Gastroesophageal sphincter (tissue), 4 donors: ENCODE measurements around the gene RAP1GAP2. TPM values are rescaled to one million over a fixed set of nuclear protein-coding genes. Genes with fewer than 3 reads are reported as not detected.

Source experiments
- ATAC-seq: fragments of 150-250 bp; one replicate; pipeline ENCODE4 v1.9.1; 2016; ENCODE audit warnings: mild to moderate bottlenecking, moderate library complexity
- H3K27ac ChIP-seq, 4 donors: fragments of 200-600 bp; sonication (generic) in 3 of 4; 1 replicate in 3 of 4; 2 replicates in 1 of 4; pipeline ENCODE4 v1.5.1; 2016 to 2019
- H3K27me3 ChIP-seq: fragments of 200-600 bp; sonication (generic); one replicate; pipeline ENCODE4 v1.5.1; 2019
- H3K36me3 ChIP-seq, 2 donors: fragments of 200-600 bp; sonication (generic); one replicate each; pipeline ENCODE4 v1.5.1; 2019; ENCODE audit warnings: control low read depth in 1 of 2
- H3K4me1 ChIP-seq, 3 donors: fragments of 200-600 bp; sonication (generic); 1 replicate in 2 of 3; 2 replicates in 1 of 3; pipeline ENCODE4 v1.5.1; 2016 to 2019; ENCODE audit warnings: control low read depth in 2 of 3
- H3K4me3 ChIP-seq, 2 donors: fragments of 200-600 bp; sonication (generic); one replicate each; pipeline ENCODE4 v1.5.1; 2019; ENCODE audit warnings: mild to moderate bottlenecking in 1 of 2, moderate library complexity in 1 of 2
- H3K9me3 ChIP-seq, 3 donors: fragments of 200-600 bp; sonication (generic); one replicate each; pipeline ENCODE4 v1.5.1; 2017 to 2019; ENCODE audit warnings: control low read depth in 2 of 3
- CTCF ChIP-seq, 4 experiments: fragments of 200-600 bp in 2 of 4; fragments of 450-650 bp in 2 of 4; sonication (generic) in 1 of 4; IDR thresholded peaks; one replicate each; pipeline ENCODE4 v1.5.1; 2017 to 2019; ENCODE audit warnings: antibody characterized with exemption in 4 of 4, mild to moderate bottlenecking in 2 of 4, moderate library complexity in 2 of 4
- EP300 ChIP-seq: sonication (generic); formaldehyde crosslinking; IDR thresholded peaks from one replicate; pipeline ENCODE4 v1.6.1; 2017; ENCODE audit warnings: antibody characterized with exemption, mild to moderate bottlenecking
- POLR2A ChIP-seq, 2 donors: fragments of 450-650 bp; IDR thresholded peaks; one replicate each; pipeline ENCODE4 v1.6.1; 2017; ENCODE audit warnings: antibody characterized with exemption in 2 of 2, mild to moderate bottlenecking in 2 of 2, moderate library complexity in 1 of 2
- POLR2AphosphoS5 ChIP-seq: sonication (generic); formaldehyde crosslinking; IDR thresholded peaks from one replicate; pipeline ENCODE4 v1.6.1; 2017; ENCODE audit warnings: antibody characterized with exemption
- WGBS, 2 donors: methylation state at CpG; one replicate each; pipeline ENCODE4 v1.1.5; 2018; ENCODE audit warnings: low coverage in 1 of 2; 5-methylcytosine and 5-hydroxymethylcytosine counted together
- total RNA-seq, 4 donors: library from RNA; depleted of rRNA; stranded (reverse); fragments of >200 nt; gene quantifications; one replicate each; pipeline ENCODE4 v1.1.0, GENCODE V29; 2016

Gene RAP1GAP2
- total RNA-seq, 4 donors from 2014 or later = 8.8 to 19.5 (median 11.3) TPM

- TF ChIP-seq EP300 (no peak), CTCF (IDR thresholded peaks at IDR 0.05) (no peak)
- no peak overlapping the region for H3K27ac ChIP-seq
- peaks cover 0 to 28% of the 10 kb centered on the region in 2 donors for H3K36me3 ChIP-seq
- no peak overlapping the region for H3K4me3 ChIP-seq
- H3K9me3 ChIP-seq = no peaks in the 10 kb centered on the region
- peaks cover 0 to 31% (median 21%) of the 10 kb centered on the region in 3 donors for H3K4me1 ChIP-seq
- ATAC-seq = no peak
- no peaks in the 10 kb centered on the region for H3K27me3 ChIP-seq
- WGBS, 2 donors = 93% methylated on average over 3 of the region's 11 CpGs; no CpG with 5 or more reads in 1 of the 2 donors
Measured at GRCh38 chr17:3007651-3008121, 211.4 kb downstream of the RAP1GAP2 start.

- WGBS, 2 donors = 88 to 100% methylated on average over 2 to 11 of the region's 25 CpGs
- no peak for TF ChIP-seq POLR2AphosphoS5
- no peak for TF ChIP-seq POLR2A (IDR thresholded peaks at IDR 0.05)
- no peak for TF ChIP-seq CTCF (IDR thresholded peaks at IDR 0.05)
- TF ChIP-seq EP300 = no peak
- ATAC-seq = no peak
- H3K27ac ChIP-seq = no peak overlapping the region
- peaks cover 0 to 28% of the 10 kb centered on the region in 2 donors for H3K36me3 ChIP-seq
- no peaks in the 10 kb centered on the region for H3K9me3 ChIP-seq
- H3K4me3 ChIP-seq = no peak overlapping the region
- H3K27me3 ChIP-seq = no peaks in the 10 kb centered on the region
- H3K4me1 ChIP-seq = peaks cover 0 to 21% (median 12%) of the 10 kb centered on the region in 3 donors
Measured at GRCh38 chr17:3008336-3009288, 212.4 kb downstream of the RAP1GAP2 start.

DNA sequence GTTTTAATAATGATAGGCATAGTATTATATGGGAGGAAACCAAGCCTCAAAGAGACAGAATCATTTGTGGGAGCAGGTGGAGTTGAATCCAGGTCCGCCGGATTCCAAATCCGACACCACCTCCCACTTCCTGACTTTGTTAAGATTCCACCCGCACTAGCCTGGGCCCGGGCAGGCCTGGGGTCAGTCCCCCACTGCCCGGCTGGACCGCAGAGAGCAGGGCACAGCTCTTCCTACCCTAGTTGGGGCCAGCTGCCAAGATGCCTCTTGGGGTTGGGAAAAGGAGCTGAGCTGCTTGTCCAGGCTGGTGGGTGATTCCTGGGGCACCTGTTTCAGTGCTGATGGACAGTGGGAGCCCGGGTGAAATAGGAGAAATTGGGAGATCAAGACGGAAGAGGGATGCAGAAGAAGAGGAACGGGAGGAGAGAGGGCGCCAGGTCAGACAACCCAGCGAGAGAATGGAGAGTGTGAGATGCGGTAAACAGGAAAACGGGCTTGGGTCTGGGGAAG is 213.2 kb downstream of the RAP1GAP2 start:
- H3K27me3 ChIP-seq = no peaks in the 10 kb centered on the region
- peaks cover 0 to 13% (median 7%) of the 10 kb centered on the region in 3 donors for H3K4me1 ChIP-seq
- WGBS, 2 donors = 64 to 79% methylated on average over 6 to 10 of the region's 14 CpGs
- H3K9me3 ChIP-seq = no peaks in the 10 kb centered on the region
- no peak overlapping the region for H3K27ac ChIP-seq
- no peak overlapping the region for H3K4me3 ChIP-seq
- ATAC-seq = no peak
- TF ChIP-seq POLR2AphosphoS5 (no peak), CTCF (IDR thresholded peaks at IDR 0.05) (no peak), EP300 (no peak), POLR2A (IDR thresholded peaks at IDR 0.05) (no peak)
- H3K36me3 ChIP-seq = peaks cover 0 to 28% of the 10 kb centered on the region in 2 donors

DNA sequence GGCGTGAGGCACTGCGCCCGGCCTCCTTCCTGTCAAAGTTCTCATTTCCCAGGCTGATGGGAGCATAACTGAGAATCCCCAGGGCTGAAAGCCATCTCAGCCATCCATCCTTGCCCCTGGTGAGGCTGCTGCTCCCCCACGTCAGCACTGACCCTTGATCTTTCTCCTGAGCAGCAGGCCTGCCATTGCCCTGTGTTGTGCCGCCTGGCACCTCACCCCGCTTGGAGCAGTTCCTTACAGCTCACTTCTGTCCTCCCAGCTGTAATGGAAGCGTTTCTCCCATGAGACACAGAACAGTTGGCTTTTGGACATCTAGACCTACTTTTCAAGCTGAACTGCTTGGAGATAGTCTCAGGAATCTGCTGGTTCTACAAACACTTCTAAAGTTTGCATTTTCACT is 215.7 kb downstream of the RAP1GAP2 start:
- H3K4me1 ChIP-seq = no peaks in the 10 kb centered on the region
- H3K9me3 ChIP-seq = no peaks in the 10 kb centered on the region
- H3K27me3 ChIP-seq = no peaks in the 10 kb centered on the region
- H3K4me3 ChIP-seq = no peak overlapping the region
- peaks cover 0 to 40% of the 10 kb centered on the region in 2 donors for H3K36me3 ChIP-seq
- ATAC-seq = no peak
- no peak overlapping the region for H3K27ac ChIP-seq
- TF ChIP-seq POLR2A (IDR thresholded peaks at IDR 0.05) (no peak), POLR2AphosphoS5 (no peak), EP300 (no peak), CTCF (IDR thresholded peaks at IDR 0.05) (no peak)
- 94 to 100% methylated on average over 3 of the region's 7 CpGs for WGBS, 2 donors
